B cell (primary cell): ENCODE results near the gene SPRY1.

ENCODE experiments used
- EZH2 ChIP-seq: IDR thresholded peaks from 2 replicates; pipeline ENCODE4 v1.6.1; 2012; ENCODE audit warnings: borderline replicate concordance, low read depth, mild to moderate bottlenecking, moderate library complexity, low read length; ENCODE audit not compliant: insufficient read depth, poor library complexity, severe bottlenecking
- TF ChIP-seq, protein P1 (sequence below): fragments of 200-600 bp; IDR thresholded peaks from one replicate; pipeline ENCODE4 v1.8.0; 2022; ENCODE audit warnings: antibody characterized with exemption, mild to moderate bottlenecking

DNA sequence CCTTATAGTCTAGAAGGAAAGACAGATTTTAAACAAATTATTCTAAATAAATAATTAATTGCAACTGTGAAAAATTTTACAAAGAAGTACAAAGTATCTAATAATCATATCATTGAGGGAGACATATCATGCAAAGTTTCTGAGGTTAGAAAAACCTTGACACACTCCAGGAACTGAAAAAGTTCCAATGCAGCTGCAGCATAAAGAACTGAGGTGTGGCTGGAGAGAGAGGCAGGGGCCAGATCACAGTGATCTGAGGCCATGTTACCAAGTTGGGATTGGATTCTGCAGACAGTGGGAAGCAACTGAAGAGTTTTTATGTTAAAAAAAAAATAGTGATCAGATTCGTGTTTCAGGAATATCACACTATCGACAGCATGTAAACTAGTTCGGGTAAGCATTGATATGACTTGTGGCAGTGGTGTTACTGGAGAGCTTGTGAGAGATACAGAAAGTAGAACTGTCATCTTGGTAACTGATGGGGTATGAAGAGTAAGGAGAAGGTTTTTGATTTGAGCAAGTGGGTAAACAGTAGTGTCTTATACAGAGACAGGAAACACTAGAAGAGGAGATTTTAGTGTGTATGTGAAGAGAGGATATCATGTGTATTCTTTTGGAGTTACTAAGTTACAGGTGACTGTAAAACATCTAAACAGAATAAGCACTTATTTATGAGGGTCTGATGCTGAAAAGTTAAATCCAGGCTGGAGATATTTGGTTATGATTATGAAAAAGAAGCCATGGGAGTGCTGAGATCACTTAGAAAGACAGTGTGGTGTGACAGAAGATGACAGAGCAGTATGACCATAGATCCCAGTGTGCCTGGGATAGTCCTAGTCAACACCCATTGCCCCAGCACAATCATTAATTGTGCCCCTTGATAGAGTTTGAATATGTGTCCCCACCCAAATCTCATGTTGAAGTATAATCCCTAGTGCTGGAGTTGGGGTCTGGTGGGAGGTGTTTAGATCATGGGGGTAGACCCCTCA is 15.6 kb upstream of the SPRY1 start:
- TF ChIP-seq, protein P1, sequence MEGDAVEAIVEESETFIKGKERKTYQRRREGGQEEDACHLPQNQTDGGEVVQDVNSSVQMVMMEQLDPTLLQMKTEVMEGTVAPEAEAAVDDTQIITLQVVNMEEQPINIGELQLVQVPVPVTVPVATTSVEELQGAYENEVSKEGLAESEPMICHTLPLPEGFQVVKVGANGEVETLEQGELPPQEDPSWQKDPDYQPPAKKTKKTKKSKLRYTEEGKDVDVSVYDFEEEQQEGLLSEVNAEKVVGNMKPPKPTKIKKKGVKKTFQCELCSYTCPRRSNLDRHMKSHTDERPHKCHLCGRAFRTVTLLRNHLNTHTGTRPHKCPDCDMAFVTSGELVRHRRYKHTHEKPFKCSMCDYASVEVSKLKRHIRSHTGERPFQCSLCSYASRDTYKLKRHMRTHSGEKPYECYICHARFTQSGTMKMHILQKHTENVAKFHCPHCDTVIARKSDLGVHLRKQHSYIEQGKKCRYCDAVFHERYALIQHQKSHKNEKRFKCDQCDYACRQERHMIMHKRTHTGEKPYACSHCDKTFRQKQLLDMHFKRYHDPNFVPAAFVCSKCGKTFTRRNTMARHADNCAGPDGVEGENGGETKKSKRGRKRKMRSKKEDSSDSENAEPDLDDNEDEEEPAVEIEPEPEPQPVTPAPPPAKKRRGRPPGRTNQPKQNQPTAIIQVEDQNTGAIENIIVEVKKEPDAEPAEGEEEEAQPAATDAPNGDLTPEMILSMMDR: no peak
- no peak for TF ChIP-seq EZH2
